GM23338 (cell line): ENCODE results near the gene NDUFS7.

Experiments
- CREB1 ChIP-seq: fragments of 250-450 bp; sonication (Bioruptor Pico); IDR thresholded peaks from 2 replicates; pipeline ENCODE4 v1.5.0; 2020; ENCODE audit warnings: low read depth, mild to moderate bottlenecking, moderate library complexity
- EZH2 ChIP-seq: fragments of 200-600 bp; sonication (generic); IDR thresholded peaks from one replicate; pipeline ENCODE4 v1.8.0; 2017; ENCODE audit warnings: antibody characterized with exemption, mild to moderate bottlenecking, low read depth; ENCODE audit not compliant: unreplicated experiment
- EZH2phosphoT487 ChIP-seq: fragments of 200-600 bp; sonication (generic); IDR thresholded peaks from one replicate; pipeline ENCODE4 v1.8.1; 2018; ENCODE audit warnings: antibody characterized with exemption; ENCODE audit not compliant: unreplicated experiment
- JUNB ChIP-seq: IDR thresholded peaks from one replicate; pipeline ENCODE4 v1.6.1; 2016; ENCODE audit warnings: antibody characterized with exemption; ENCODE audit not compliant: unreplicated experiment
- NANOG ChIP-seq: IDR thresholded peaks from 2 replicates; pipeline ENCODE4 v1.6.1; 2016; ENCODE audit warnings: antibody characterized with exemption, borderline replicate concordance
- POLR2AphosphoS5 ChIP-seq: IDR thresholded peaks from 2 replicates; pipeline ENCODE4 v1.6.1; 2016; ENCODE audit warnings: antibody characterized with exemption, low read depth
- STAT1 ChIP-seq: IDR thresholded peaks from one replicate; pipeline ENCODE4 v1.6.1; 2016; ENCODE audit warnings: antibody characterized with exemption; ENCODE audit not compliant: unreplicated experiment
- ZNF114 ChIP-seq: fragments of 250-450 bp; sonication (Bioruptor Pico); IDR thresholded peaks from 2 replicates; pipeline ENCODE4 v1.5.0; 2020; ENCODE audit warnings: mild to moderate bottlenecking, moderate library complexity
- ZNF331 ChIP-seq: fragments of 250-450 bp; sonication (Bioruptor Pico); IDR thresholded peaks from 2 replicates; pipeline ENCODE4 v1.5.0; 2020; ENCODE audit warnings: low read depth, mild to moderate bottlenecking, moderate library complexity
- TF ChIP-seq, protein P1 (sequence below), 2 experiments: fragments of 200-600 bp in 1 of 2; sonication (generic) in 1 of 2; conservative IDR thresholded peaks; 2 replicates each; pipeline versions ENCODE4 v1.5.1 to v1.6.1; 2016 to 2017; ENCODE audit warnings: antibody characterized with exemption in 2 of 2, low read depth in 2 of 2, mild to moderate bottlenecking in 2 of 2, moderate library complexity in 1 of 2
- TF ChIP-seq, protein P2 (sequence below): IDR thresholded peaks from one replicate; pipeline ENCODE4 v1.6.1; 2018; ENCODE audit warnings: antibody characterized with exemption; ENCODE audit not compliant: unreplicated experiment
- TF ChIP-seq, protein P3 (sequence below): IDR thresholded peaks from 2 replicates; pipeline ENCODE4 v1.6.1; 2016; ENCODE audit warnings: antibody characterized with exemption

DNA sequence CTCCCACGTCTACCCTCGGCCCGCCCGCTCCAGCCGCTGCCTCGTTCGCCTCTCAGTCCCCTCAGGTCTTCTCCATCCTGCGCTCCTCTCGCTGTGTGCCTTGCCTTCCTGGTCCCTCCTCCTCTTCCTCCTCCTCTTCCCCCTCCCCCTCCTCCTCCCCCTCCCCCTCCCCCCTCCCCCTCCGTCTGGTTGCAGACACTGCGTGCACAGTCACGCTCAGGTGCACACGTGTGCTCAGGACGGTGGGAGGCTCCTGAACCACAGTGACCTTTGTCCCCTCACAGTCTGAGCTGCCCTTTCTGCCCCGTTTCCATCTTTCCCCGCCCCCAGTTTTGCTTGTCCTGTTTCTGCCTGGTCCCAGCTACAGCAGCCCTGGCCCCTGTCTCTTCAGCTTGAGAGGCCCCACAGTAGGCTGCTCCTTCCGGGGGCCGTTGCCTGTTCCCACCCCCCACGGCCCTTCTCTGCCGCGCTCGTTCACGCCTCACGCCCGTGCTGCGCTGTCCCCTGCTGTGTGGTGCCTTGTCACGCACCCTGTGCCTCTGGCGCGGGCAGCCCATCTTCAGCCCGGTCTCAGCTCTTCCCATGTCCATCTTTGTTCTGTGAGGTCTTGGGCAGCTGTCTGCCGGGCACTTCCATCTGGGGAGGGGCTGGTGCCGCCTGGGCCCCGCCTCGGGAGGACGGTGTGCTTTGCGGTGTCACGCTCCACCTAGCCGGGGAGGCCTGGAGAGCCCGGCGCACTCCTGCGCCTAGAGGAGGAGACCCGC, 40.7 kb downstream of the NDUFS7 start:
- TF ChIP-seq, protein P1, sequence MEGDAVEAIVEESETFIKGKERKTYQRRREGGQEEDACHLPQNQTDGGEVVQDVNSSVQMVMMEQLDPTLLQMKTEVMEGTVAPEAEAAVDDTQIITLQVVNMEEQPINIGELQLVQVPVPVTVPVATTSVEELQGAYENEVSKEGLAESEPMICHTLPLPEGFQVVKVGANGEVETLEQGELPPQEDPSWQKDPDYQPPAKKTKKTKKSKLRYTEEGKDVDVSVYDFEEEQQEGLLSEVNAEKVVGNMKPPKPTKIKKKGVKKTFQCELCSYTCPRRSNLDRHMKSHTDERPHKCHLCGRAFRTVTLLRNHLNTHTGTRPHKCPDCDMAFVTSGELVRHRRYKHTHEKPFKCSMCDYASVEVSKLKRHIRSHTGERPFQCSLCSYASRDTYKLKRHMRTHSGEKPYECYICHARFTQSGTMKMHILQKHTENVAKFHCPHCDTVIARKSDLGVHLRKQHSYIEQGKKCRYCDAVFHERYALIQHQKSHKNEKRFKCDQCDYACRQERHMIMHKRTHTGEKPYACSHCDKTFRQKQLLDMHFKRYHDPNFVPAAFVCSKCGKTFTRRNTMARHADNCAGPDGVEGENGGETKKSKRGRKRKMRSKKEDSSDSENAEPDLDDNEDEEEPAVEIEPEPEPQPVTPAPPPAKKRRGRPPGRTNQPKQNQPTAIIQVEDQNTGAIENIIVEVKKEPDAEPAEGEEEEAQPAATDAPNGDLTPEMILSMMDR (conservative IDR thresholded peaks at IDR 0.05; ENCODE audit: low read depth in 2 of 2) = no peak
- TF ChIP-seq EZH2 (no peak), ZNF331 (no peak), EZH2phosphoT487 (no peak), POLR2AphosphoS5 (no peak), STAT1 (no peak), CREB1 (no peak), ZNF114 (CRISPR knock-in tag) (no peak), JUNB (no peak), NANOG (no peak)
- TF ChIP-seq, protein P2, sequence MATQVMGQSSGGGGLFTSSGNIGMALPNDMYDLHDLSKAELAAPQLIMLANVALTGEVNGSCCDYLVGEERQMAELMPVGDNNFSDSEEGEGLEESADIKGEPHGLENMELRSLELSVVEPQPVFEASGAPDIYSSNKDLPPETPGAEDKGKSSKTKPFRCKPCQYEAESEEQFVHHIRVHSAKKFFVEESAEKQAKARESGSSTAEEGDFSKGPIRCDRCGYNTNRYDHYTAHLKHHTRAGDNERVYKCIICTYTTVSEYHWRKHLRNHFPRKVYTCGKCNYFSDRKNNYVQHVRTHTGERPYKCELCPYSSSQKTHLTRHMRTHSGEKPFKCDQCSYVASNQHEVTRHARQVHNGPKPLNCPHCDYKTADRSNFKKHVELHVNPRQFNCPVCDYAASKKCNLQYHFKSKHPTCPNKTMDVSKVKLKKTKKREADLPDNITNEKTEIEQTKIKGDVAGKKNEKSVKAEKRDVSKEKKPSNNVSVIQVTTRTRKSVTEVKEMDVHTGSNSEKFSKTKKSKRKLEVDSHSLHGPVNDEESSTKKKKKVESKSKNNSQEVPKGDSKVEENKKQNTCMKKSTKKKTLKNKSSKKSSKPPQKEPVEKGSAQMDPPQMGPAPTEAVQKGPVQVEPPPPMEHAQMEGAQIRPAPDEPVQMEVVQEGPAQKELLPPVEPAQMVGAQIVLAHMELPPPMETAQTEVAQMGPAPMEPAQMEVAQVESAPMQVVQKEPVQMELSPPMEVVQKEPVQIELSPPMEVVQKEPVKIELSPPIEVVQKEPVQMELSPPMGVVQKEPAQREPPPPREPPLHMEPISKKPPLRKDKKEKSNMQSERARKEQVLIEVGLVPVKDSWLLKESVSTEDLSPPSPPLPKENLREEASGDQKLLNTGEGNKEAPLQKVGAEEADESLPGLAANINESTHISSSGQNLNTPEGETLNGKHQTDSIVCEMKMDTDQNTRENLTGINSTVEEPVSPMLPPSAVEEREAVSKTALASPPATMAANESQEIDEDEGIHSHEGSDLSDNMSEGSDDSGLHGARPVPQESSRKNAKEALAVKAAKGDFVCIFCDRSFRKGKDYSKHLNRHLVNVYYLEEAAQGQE = no peak
- TF ChIP-seq, protein P3, sequence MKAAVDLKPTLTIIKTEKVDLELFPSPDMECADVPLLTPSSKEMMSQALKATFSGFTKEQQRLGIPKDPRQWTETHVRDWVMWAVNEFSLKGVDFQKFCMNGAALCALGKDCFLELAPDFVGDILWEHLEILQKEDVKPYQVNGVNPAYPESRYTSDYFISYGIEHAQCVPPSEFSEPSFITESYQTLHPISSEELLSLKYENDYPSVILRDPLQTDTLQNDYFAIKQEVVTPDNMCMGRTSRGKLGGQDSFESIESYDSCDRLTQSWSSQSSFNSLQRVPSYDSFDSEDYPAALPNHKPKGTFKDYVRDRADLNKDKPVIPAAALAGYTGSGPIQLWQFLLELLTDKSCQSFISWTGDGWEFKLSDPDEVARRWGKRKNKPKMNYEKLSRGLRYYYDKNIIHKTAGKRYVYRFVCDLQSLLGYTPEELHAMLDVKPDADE = no peak
